MM.1S (cell line): ENCODE data around the gene UBE2D2.

Source experiments
- DNase-seq: peaks from one replicate; pipeline ENCODE4 v3.0.0-alpha.2; 2015
- H2AFZ ChIP-seq: fragments of 300-600 bp; sonication (generic); 2 replicates; pipeline ENCODE4 v1.6.0; 2016; ENCODE audit warnings: antibody characterized with exemption, low read length
- H3F3A ChIP-seq: fragments of 300-600 bp; sonication (generic); 2 replicates; pipeline ENCODE4 v1.6.1; 2016; ENCODE audit warnings: mild to moderate bottlenecking, antibody characterized with exemption, low read length, moderate library complexity, mixed read lengths; ENCODE audit not compliant: insufficient read depth
- H3K27ac ChIP-seq: fragments of 300-600 bp; sonication (generic); 2 replicates; pipeline ENCODE4 v1.5.1; 2016; ENCODE audit warnings: mild to moderate bottlenecking, low read length
- H3K27me3 ChIP-seq: fragments of 300-600 bp; sonication (generic); replicated peaks from 2 replicates; pipeline ENCODE4 v1.6.0; 2016; ENCODE audit warnings: low read length; ENCODE audit not compliant: insufficient read depth
- H3K36me3 ChIP-seq: fragments of 300-600 bp; sonication (generic); replicated peaks from 2 replicates; pipeline ENCODE4 v1.6.1; 2016; ENCODE audit warnings: mild to moderate bottlenecking, low read length, mixed read lengths; ENCODE audit not compliant: insufficient read depth
- H3K4me1 ChIP-seq: fragments of 300-600 bp; sonication (generic); 2 replicates; pipeline ENCODE4 v1.6.1; 2016; ENCODE audit warnings: low read length, mixed read lengths
- H3K4me2 ChIP-seq: fragments of 300-600 bp; sonication (generic); 2 replicates; pipeline ENCODE4 v1.6.0; 2016; ENCODE audit warnings: low read depth, low read length
- H3K4me3 ChIP-seq: fragments of 300-600 bp; sonication (generic); 2 replicates; pipeline ENCODE4 v1.5.1; 2016; ENCODE audit warnings: low read length, mixed read lengths
- H3K79me2 ChIP-seq: fragments of 300-600 bp; sonication (generic); 2 replicates; pipeline ENCODE4 v1.6.1; 2016; ENCODE audit warnings: mixed run types, low read length, mixed read lengths
- H3K9ac ChIP-seq: fragments of 300-600 bp; sonication (generic); 2 replicates; pipeline ENCODE4 v1.6.1; 2016; ENCODE audit warnings: low read length, mixed read lengths
- H3K9me2 ChIP-seq: fragments of 300-600 bp; sonication (generic); replicated peaks from 2 replicates; pipeline ENCODE4 v1.6.1; 2016; ENCODE audit warnings: mild to moderate bottlenecking, low read length, mixed read lengths; ENCODE audit not compliant: insufficient read depth
- H3K9me3 ChIP-seq: fragments of 300-600 bp; sonication (generic); replicated peaks from 2 replicates; pipeline ENCODE4 v1.6.1; 2016; ENCODE audit warnings: mild to moderate bottlenecking, low read length, mixed read lengths; ENCODE audit not compliant: insufficient read depth
- H4K20me1 ChIP-seq: fragments of 300-600 bp; sonication (generic); 2 replicates; pipeline ENCODE4 v1.6.1; 2016; ENCODE audit warnings: mild to moderate bottlenecking, low read length, moderate library complexity, mixed read lengths; ENCODE audit not compliant: insufficient read depth
- CTCF ChIP-seq: fragments of 300-600 bp; sonication (generic); IDR thresholded peaks from 2 replicates; pipeline ENCODE4 v1.5.1; 2016; ENCODE audit warnings: antibody characterized with exemption, low read length, mixed read lengths
- EZH2 ChIP-seq: fragments of 300-600 bp; sonication (generic); optimal IDR thresholded peaks from 2 replicates; pipeline ENCODE3; 2017; ENCODE audit warnings: low read depth, mild to moderate bottlenecking, antibody characterized with exemption, low read length, mixed read lengths
- EZH2phosphoT487 ChIP-seq: fragments of 300-600 bp; sonication (generic); IDR thresholded peaks from 2 replicates; pipeline ENCODE4 v1.6.1; 2018; ENCODE audit warnings: antibody characterized with exemption, low read length

Gene UBE2D2

GRCh38 chr5:139639619-139640380 lies 78.7 kb downstream of the UBE2D2 start:
- no peaks in the 10 kb centered on the region for H3K27me3 ChIP-seq
- peaks cover 39% of the 10 kb centered on the region for H3K4me1 ChIP-seq
- H3K9me2 ChIP-seq, result no peaks in the 10 kb centered on the region
- H3K9ac ChIP-seq, result no peak overlapping the region
- no peaks in the 10 kb centered on the region for H3K36me3 ChIP-seq
- no peaks in the 10 kb centered on the region for H3K9me3 ChIP-seq
- TF ChIP-seq EZH2phosphoT487 (no peak), CTCF (no peak), EZH2 (no peak)
- H2AFZ ChIP-seq, result no peak overlapping the region
- DNase-seq, result no peak
- H3F3A ChIP-seq, result peaks cover 40% of the 10 kb centered on the region
- peaks cover 8% of the 10 kb centered on the region; the same call in 1 of the 2 replicates for H3K79me2 ChIP-seq
- H4K20me1 ChIP-seq, result no peaks in the 10 kb centered on the region
- no peak overlapping the region for H3K4me3 ChIP-seq
- no peak overlapping the region for H3K27ac ChIP-seq
- H3K4me2 ChIP-seq, result no peak overlapping the region

GRCh38 chr5:139640421-139641115 lies 79.4 kb downstream of the UBE2D2 start:
- H3K27ac ChIP-seq, result no peak overlapping the region
- H3F3A ChIP-seq, result peaks cover 32% of the 10 kb centered on the region
- peaks cover 31% of the 10 kb centered on the region for H3K4me1 ChIP-seq
- H3K4me2 ChIP-seq, result no peak overlapping the region
- no peak overlapping the region for H2AFZ ChIP-seq
- no peaks in the 10 kb centered on the region for H3K27me3 ChIP-seq
- no peaks in the 10 kb centered on the region for H3K36me3 ChIP-seq
- no peaks in the 10 kb centered on the region for H3K9me2 ChIP-seq
- no peaks in the 10 kb centered on the region for H3K9me3 ChIP-seq
- H3K9ac ChIP-seq, result no peak overlapping the region
- no peaks in the 10 kb centered on the region for H4K20me1 ChIP-seq
- no peak overlapping the region for H3K4me3 ChIP-seq
- H3K79me2 ChIP-seq, result peaks cover 6% of the 10 kb centered on the region; the same call in 1 of the 2 replicates
- no peak for DNase-seq
- TF ChIP-seq CTCF (no peak), EZH2phosphoT487 (no peak), EZH2 (no peak)

GRCh38 chr5:139641116-139642080 lies 80.3 kb downstream of the UBE2D2 start:
- TF ChIP-seq CTCF (no peak), EZH2phosphoT487 (no peak), EZH2 (no peak)
- no peak overlapping the region for H3K4me3 ChIP-seq
- no peak overlapping the region for H3K27ac ChIP-seq
- H3K9ac ChIP-seq, result no peak overlapping the region
- peaks cover 23% of the 10 kb centered on the region for H3K4me1 ChIP-seq
- H4K20me1 ChIP-seq, result no peaks in the 10 kb centered on the region
- H3K9me3 ChIP-seq, result no peaks in the 10 kb centered on the region
- no peak overlapping the region for H2AFZ ChIP-seq
- H3F3A ChIP-seq, result peaks cover 25% of the 10 kb centered on the region
- H3K9me2 ChIP-seq, result no peaks in the 10 kb centered on the region
- H3K27me3 ChIP-seq, result no peaks in the 10 kb centered on the region
- H3K36me3 ChIP-seq, result no peaks in the 10 kb centered on the region
- H3K4me2 ChIP-seq, result no peak overlapping the region
- no peak for DNase-seq
- H3K79me2 ChIP-seq, result peaks cover 6% of the 10 kb centered on the region; the same call in 1 of the 2 replicates
